Measurements from ENCODE around the gene RAD51B.

DNA sequence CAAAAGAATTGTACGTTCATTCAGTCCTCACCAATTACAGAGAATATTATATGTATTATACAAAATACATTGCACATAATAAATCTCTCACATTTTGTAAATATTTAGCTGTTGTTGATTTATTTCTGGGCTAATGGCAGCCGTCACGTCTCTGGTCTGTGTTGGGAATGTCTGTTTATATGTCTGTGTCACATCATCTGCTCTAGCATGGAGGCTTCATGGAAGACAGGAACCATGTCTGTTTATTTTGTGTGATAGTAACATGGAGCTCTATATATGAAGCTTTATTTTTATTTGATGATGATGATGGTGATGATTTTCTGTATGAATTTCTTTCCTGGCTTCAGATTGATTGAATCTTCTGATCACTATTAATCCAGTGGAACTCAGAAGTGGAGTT is 138.4 kb downstream of the RAD51B start:
- TF ChIP-seq YY2 (tag by site-specific recombination; IDR thresholded peaks at IDR 0.05) (no peak), KLF1 (tag by site-specific recombination; IDR thresholded peaks at IDR 0.05) (no peak), ZNF426 (tag by site-specific recombination; IDR thresholded peaks at IDR 0.05) (no peak), SETDB1 (IDR thresholded peaks at IDR 0.05; ENCODE audit: insufficient read length, low read length) (no peak)
- TF ChIP-seq, protein P1, sequence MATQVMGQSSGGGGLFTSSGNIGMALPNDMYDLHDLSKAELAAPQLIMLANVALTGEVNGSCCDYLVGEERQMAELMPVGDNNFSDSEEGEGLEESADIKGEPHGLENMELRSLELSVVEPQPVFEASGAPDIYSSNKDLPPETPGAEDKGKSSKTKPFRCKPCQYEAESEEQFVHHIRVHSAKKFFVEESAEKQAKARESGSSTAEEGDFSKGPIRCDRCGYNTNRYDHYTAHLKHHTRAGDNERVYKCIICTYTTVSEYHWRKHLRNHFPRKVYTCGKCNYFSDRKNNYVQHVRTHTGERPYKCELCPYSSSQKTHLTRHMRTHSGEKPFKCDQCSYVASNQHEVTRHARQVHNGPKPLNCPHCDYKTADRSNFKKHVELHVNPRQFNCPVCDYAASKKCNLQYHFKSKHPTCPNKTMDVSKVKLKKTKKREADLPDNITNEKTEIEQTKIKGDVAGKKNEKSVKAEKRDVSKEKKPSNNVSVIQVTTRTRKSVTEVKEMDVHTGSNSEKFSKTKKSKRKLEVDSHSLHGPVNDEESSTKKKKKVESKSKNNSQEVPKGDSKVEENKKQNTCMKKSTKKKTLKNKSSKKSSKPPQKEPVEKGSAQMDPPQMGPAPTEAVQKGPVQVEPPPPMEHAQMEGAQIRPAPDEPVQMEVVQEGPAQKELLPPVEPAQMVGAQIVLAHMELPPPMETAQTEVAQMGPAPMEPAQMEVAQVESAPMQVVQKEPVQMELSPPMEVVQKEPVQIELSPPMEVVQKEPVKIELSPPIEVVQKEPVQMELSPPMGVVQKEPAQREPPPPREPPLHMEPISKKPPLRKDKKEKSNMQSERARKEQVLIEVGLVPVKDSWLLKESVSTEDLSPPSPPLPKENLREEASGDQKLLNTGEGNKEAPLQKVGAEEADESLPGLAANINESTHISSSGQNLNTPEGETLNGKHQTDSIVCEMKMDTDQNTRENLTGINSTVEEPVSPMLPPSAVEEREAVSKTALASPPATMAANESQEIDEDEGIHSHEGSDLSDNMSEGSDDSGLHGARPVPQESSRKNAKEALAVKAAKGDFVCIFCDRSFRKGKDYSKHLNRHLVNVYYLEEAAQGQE (tag by site-specific recombination; IDR thresholded peaks at IDR 0.05), result no peak
- TF ChIP-seq, protein P2, sequence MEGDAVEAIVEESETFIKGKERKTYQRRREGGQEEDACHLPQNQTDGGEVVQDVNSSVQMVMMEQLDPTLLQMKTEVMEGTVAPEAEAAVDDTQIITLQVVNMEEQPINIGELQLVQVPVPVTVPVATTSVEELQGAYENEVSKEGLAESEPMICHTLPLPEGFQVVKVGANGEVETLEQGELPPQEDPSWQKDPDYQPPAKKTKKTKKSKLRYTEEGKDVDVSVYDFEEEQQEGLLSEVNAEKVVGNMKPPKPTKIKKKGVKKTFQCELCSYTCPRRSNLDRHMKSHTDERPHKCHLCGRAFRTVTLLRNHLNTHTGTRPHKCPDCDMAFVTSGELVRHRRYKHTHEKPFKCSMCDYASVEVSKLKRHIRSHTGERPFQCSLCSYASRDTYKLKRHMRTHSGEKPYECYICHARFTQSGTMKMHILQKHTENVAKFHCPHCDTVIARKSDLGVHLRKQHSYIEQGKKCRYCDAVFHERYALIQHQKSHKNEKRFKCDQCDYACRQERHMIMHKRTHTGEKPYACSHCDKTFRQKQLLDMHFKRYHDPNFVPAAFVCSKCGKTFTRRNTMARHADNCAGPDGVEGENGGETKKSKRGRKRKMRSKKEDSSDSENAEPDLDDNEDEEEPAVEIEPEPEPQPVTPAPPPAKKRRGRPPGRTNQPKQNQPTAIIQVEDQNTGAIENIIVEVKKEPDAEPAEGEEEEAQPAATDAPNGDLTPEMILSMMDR (tag by site-specific recombination; IDR thresholded peaks at IDR 0.05), result no peak

All from HEK293 (cell line).